Effector memory CD8-positive, alpha-beta T cell (primary cell): Measurements from ENCODE around the gene PTPA.
A peak's percentile ranks its signal among the peaks of the same experiment; 100 is the strongest.

Experiments used
- ATAC-seq: fragments of 150-1000 bp; cut with Tn5 transposase; replicated peaks from 2 replicates; pipeline ENCODE4 v1.10.0; 2021; ENCODE audit warnings: mild to moderate bottlenecking, moderate library complexity
- DNase-seq, 3 experiments: peaks; one replicate each; pipeline ENCODE4 v3.0.0; 2021
- H3K27ac Mint-ChIP-seq, 2 donors: one replicate each; pipeline ENCODE4 v1.8.0; 2022; ENCODE audit warnings: mild to moderate bottlenecking in 2 of 2, mixed read lengths in 2 of 2, moderate library complexity in 2 of 2
- H3K27me3 Mint-ChIP-seq, 2 donors: one replicate each; pipeline ENCODE4 v1.8.0; 2022; ENCODE audit warnings: mixed read lengths in 2 of 2
- H3K36me3 Mint-ChIP-seq: one replicate; pipeline ENCODE4 v1.8.0; 2022; ENCODE audit warnings: mild to moderate bottlenecking, moderate library complexity, mixed read lengths; ENCODE audit not compliant: insufficient read depth
- H3K4me1 Mint-ChIP-seq, 2 donors: one replicate each; pipeline ENCODE4 v1.8.0; 2022; ENCODE audit warnings: low read depth in 2 of 2, mixed read lengths in 2 of 2
- H3K4me3 Mint-ChIP-seq, 2 donors: one replicate each; pipeline ENCODE4 v1.8.0; 2022; ENCODE audit warnings: mild to moderate bottlenecking in 2 of 2, mixed read lengths in 2 of 2, moderate library complexity in 2 of 2
- H3K9me3 Mint-ChIP-seq, 2 donors: one replicate each; pipeline ENCODE4 v1.8.0; 2022; ENCODE audit warnings: mixed read lengths in 2 of 2

PTPA gene

GRCh38 chr9:129139233-129139992, 28.2 kb downstream of the PTPA start:
- Mint-ChIP-seq H3K27me3 (no peaks in the 10 kb centered on the region), H3K27ac (peak overlapping the region; percentile 88 to 97), H3K9me3 (no peaks in the 10 kb centered on the region), H3K36me3 (peaks cover 19% of the 10 kb centered on the region), H3K4me1 (peaks cover 21 to 23% of the 10 kb centered on the region in 2 donors), H3K4me3 (peak overlapping the region; percentile 88 to 92)
- ATAC-seq: peak; percentile 69
- DNase-seq: peak; percentile 77 to 82 (median 78)

GRCh38 chr9:129139993-129140396, 28.8 kb downstream of the PTPA start:
- Mint-ChIP-seq H3K4me1 (peaks cover 21 to 23% of the 10 kb centered on the region in 2 donors), H3K4me3 (peak overlapping the region; percentile 88 to 92), H3K36me3 (peaks cover 20% of the 10 kb centered on the region), H3K27ac (peak overlapping the region; percentile 88 to 97), H3K9me3 (no peaks in the 10 kb centered on the region), H3K27me3 (no peaks in the 10 kb centered on the region)
- peak; percentile 88 for ATAC-seq
- peak; percentile 58 to 64 (median 60) for DNase-seq

- DNase-seq (peak in 1 of 3 experiments; percentile 22), ATAC-seq (peak; percentile 5)
- H3K36me3 Mint-ChIP-seq: peaks cover 21% of the 10 kb centered on the region
- H3K4me3 Mint-ChIP-seq: peak overlapping the region; percentile 88 to 92
- H3K9me3 Mint-ChIP-seq: no peaks in the 10 kb centered on the region
- peaks cover 21 to 23% of the 10 kb centered on the region in 2 donors for H3K4me1 Mint-ChIP-seq
- peak overlapping the region; percentile 88 to 97 for H3K27ac Mint-ChIP-seq
- H3K27me3 Mint-ChIP-seq: no peaks in the 10 kb centered on the region
Measured at GRCh38 chr9:129140397-129141065, 29.3 kb downstream of the PTPA start.

- peak overlapping the region; percentile 88 to 97 for H3K27ac Mint-ChIP-seq
- peaks cover 15% of the 10 kb centered on the region for H3K36me3 Mint-ChIP-seq
- no peaks in the 10 kb centered on the region for H3K9me3 Mint-ChIP-seq
- ATAC-seq (no peak), DNase-seq (no peak)
- peak overlapping the region; percentile 88 to 92 for H3K4me3 Mint-ChIP-seq
- no peaks in the 10 kb centered on the region for H3K27me3 Mint-ChIP-seq
- peaks cover 21 to 23% of the 10 kb centered on the region in 2 donors for H3K4me1 Mint-ChIP-seq
Measured at GRCh38 chr9:129141066-129142041, 30.1 kb downstream of the PTPA start.

GRCh38 chr9:129142138-129142935, 31.1 kb downstream of the PTPA start:
- no peak for DNase-seq
- Mint-ChIP-seq H3K9me3 (no peaks in the 10 kb centered on the region), H3K27ac (peak overlapping the region in 1 of 2 donors; percentile 80), H3K27me3 (no peaks in the 10 kb centered on the region), H3K36me3 (peaks cover 15% of the 10 kb centered on the region), H3K4me3 (peak overlapping the region; percentile 17 to 27), H3K4me1 (peaks cover 21 to 23% of the 10 kb centered on the region in 2 donors)
- ATAC-seq: no peak

- peaks cover 10% of the 10 kb centered on the region for H3K36me3 Mint-ChIP-seq
- peak overlapping the region; percentile 17 to 27 for H3K4me3 Mint-ChIP-seq
- peaks cover 21 to 23% of the 10 kb centered on the region in 2 donors for H3K4me1 Mint-ChIP-seq
- ATAC-seq (peak; percentile 20), DNase-seq (peak; percentile 67 to 72 (median 68))
- H3K27me3 Mint-ChIP-seq: no peaks in the 10 kb centered on the region
- H3K27ac Mint-ChIP-seq: peak overlapping the region in 1 of 2 donors; percentile 80
- H3K9me3 Mint-ChIP-seq: no peaks in the 10 kb centered on the region
Measured at GRCh38 chr9:129143031-129143927, 32.1 kb downstream of the PTPA start.

- DNase-seq: no peak
- Mint-ChIP-seq H3K4me1 (peaks cover 14 to 18% of the 10 kb centered on the region in 2 donors), H3K4me3 (no peak overlapping the region), H3K27ac (no peak overlapping the region), H3K9me3 (no peaks in the 10 kb centered on the region), H3K27me3 (no peaks in the 10 kb centered on the region), H3K36me3 (peaks cover 14% of the 10 kb centered on the region)
- no peak for ATAC-seq
Measured at GRCh38 chr9:129145316-129145715, 34.1 kb downstream of the PTPA start.

GRCh38 chr9:129145841-129146292, 34.7 kb downstream of the PTPA start:
- no peaks in the 10 kb centered on the region for H3K9me3 Mint-ChIP-seq
- H3K4me1 Mint-ChIP-seq: peaks cover 10 to 20% of the 10 kb centered on the region in 2 donors
- DNase-seq: no peak
- peaks cover 14% of the 10 kb centered on the region for H3K36me3 Mint-ChIP-seq
- no peak for ATAC-seq
- no peak overlapping the region for H3K4me3 Mint-ChIP-seq
- no peaks in the 10 kb centered on the region for H3K27me3 Mint-ChIP-seq
- H3K27ac Mint-ChIP-seq: no peak overlapping the region

GRCh38 chr9:129146441-129146941, 35.3 kb downstream of the PTPA start:
- no peaks in the 10 kb centered on the region for H3K9me3 Mint-ChIP-seq
- peaks cover 14% of the 10 kb centered on the region for H3K36me3 Mint-ChIP-seq
- peak overlapping the region in 1 of 2 donors; percentile 44 for H3K27ac Mint-ChIP-seq
- H3K4me1 Mint-ChIP-seq: peaks cover 7 to 20% of the 10 kb centered on the region in 2 donors
- H3K27me3 Mint-ChIP-seq: no peaks in the 10 kb centered on the region
- ATAC-seq (no peak), DNase-seq (no peak)
- H3K4me3 Mint-ChIP-seq: no peak overlapping the region

- Mint-ChIP-seq H3K36me3 (peaks cover 7% of the 10 kb centered on the region), H3K9me3 (no peaks in the 10 kb centered on the region), H3K27ac (peak overlapping the region in 1 of 2 donors; percentile 84), H3K27me3 (no peaks in the 10 kb centered on the region), H3K4me1 (peaks cover 3 to 13% of the 10 kb centered on the region in 2 donors), H3K4me3 (no peak overlapping the region)
- ATAC-seq (no peak), DNase-seq (no peak)
Measured at GRCh38 chr9:129148463-129149204, 37.4 kb downstream of the PTPA start.

GRCh38 chr9:129149442-129149841, 38.2 kb downstream of the PTPA start:
- Mint-ChIP-seq H3K9me3 (no peaks in the 10 kb centered on the region), H3K27me3 (no peaks in the 10 kb centered on the region), H3K4me1 (peaks cover 3 to 13% of the 10 kb centered on the region in 2 donors), H3K27ac (peak overlapping the region; percentile 84), H3K4me3 (no peak overlapping the region), H3K36me3 (peaks cover 7% of the 10 kb centered on the region)
- DNase-seq: no peak
- no peak for ATAC-seq
